Measurements from ENCODE around the gene MRPL49.
A peak's percentile ranks its signal among the peaks of the same experiment; 100 is the strongest.
"Not testable (repeated sequence)": the region's sequence is repeated elsewhere in the genome, so short reads cannot be mapped to it uniquely, and the experiment has no call there.

Gene MRPL49

GRCh38 chr11:65117206-65118096 lies 4.7 kb upstream of the MRPL49 start, which contains the start of gene ZNHIT2:
ZNHIT2 (minus strand) TSS chr11:65117701; CDS start chr11:65117653, 48 bp downstream.
- DNase-seq (ENCODE audit: low read depth in 2 of 2), result peak; percentile 100

GRCh38 chr11:65118097-65118837 lies 3.9 kb upstream of the MRPL49 start:
- DNase-seq (ENCODE audit: low read depth in 2 of 2), result no peak

GRCh38 chr11:65118891-65119669 lies 3.0 kb upstream of the MRPL49 start:
- DNase-seq (ENCODE audit: low read depth in 2 of 2), result not testable (repeated sequence)

- no peak for DNase-seq (ENCODE audit: low read depth in 2 of 2)
Measured at GRCh38 chr11:65119670-65119995, 2.5 kb upstream of the MRPL49 start.

- no peak for DNase-seq (ENCODE audit: low read depth in 2 of 2)
Measured at GRCh38 chr11:65120831-65121230, 1.3 kb upstream of the MRPL49 start.

- no peak for DNase-seq (ENCODE audit: low read depth in 2 of 2)
Measured at GRCh38 chr11:65121447-65121864, 665 bp upstream of the MRPL49 start.

GRCh38 chr11:65124480-65125196 lies 2.5 kb downstream of the MRPL49 start:
- DNase-seq (ENCODE audit: low read depth in 2 of 2), result no peak

GRCh38 chr11:65125197-65126056 lies 3.3 kb downstream of the MRPL49 start:
- DNase-seq (ENCODE audit: low read depth in 2 of 2), result no peak

- no peak for DNase-seq (ENCODE audit: low read depth in 2 of 2)
Measured at GRCh38 chr11:65126624-65127274, 4.6 kb downstream of the MRPL49 start.

GRCh38 chr11:65127473-65128181 lies 5.5 kb downstream of the MRPL49 start:
- DNase-seq (ENCODE audit: low read depth in 2 of 2), result no peak

GRCh38 chr11:65128182-65129145 lies 6.3 kb downstream of the MRPL49 start:
- DNase-seq (ENCODE audit: low read depth in 2 of 2), result no peak

GRCh38 chr11:65129649-65130441 lies 7.7 kb downstream of the MRPL49 start:
- DNase-seq (ENCODE audit: low read depth in 2 of 2), result no peak

- DNase-seq (ENCODE audit: low read depth in 2 of 2), result no peak
Measured at GRCh38 chr11:65130631-65131416, 8.7 kb downstream of the MRPL49 start.

- DNase-seq (ENCODE audit: low read depth in 2 of 2), result no peak
Measured at GRCh38 chr11:65131417-65131776, 9.3 kb downstream of the MRPL49 start.

- no peak for DNase-seq (ENCODE audit: low read depth in 2 of 2)
Measured at GRCh38 chr11:65131895-65132237, 9.7 kb downstream of the MRPL49 start.

- DNase-seq (ENCODE audit: low read depth in 2 of 2), result no peak
Measured at GRCh38 chr11:65132238-65132987, 10.3 kb downstream of the MRPL49 start.
